ENCODE data around the gene LOXHD1. TPM values are rescaled to one million over a fixed set of nuclear protein-coding genes. Genes with fewer than 3 reads are reported as not detected.

LOXHD1 gene
- total RNA-seq, 1 experiment from 2014 or later, result 25.5 TPM

GRCh38 chr18:46466234-46467160, 190.5 kb downstream of the LOXHD1 start:
- intact Hi-C loops (cut with micrococcal nuclease; ENCODE audit: unreplicated experiment), result no loop called here
- ChIA-PET CTCF (interaction anchor here (1.5 kb wide), 1 partner anchor 185 kb away, joined by 4 read pairs; no protein-coding TSS in a partner anchor), POLR2A (ENCODE audit: low non-redundant PET) (no interaction called here)
- no TSS peak for BruUV-seq (replicated peaks)
- H3K4me1 ChIP-seq (ENCODE audit: insufficient read depth, low read length, poor library complexity, severe bottlenecking), result peaks cover 23% of the 10 kb centered on the region
- H3K27me3 ChIP-seq (replicated peaks; ENCODE audit: insufficient read depth, low read depth, low read length, poor library complexity), result no peaks in the 10 kb centered on the region
- peak; percentile 36 for DNase-seq (ENCODE audit: low spot score)
- no peak overlapping the region for H3K4me3 ChIP-seq (ENCODE audit: low read depth, low read length, poor library complexity, severe bottlenecking)
- H3K36me3 ChIP-seq (ENCODE audit: insufficient read depth, low read length, poor library complexity, severe bottlenecking), result no peaks in the 10 kb centered on the region
- no peak overlapping the region for H3K27ac ChIP-seq (ENCODE audit: low read depth, low read length, poor library complexity, severe bottlenecking)
- no peaks in the 10 kb centered on the region for H3K9me3 ChIP-seq (ENCODE audit: low read depth, low read length, poor library complexity, severe bottlenecking)
- TF ChIP-seq EZH2 (IDR thresholded peaks at IDR 0.05; ENCODE audit: borderline replicate concordance, low read depth, low read length, poor library complexity, severe bottlenecking) (no peak), CTCF (conservative IDR thresholded peaks at IDR 0.05; ENCODE audit: low read depth, low read length) (no peak)

- no peaks in the 10 kb centered on the region for H3K36me3 ChIP-seq (ENCODE audit: insufficient read depth, low read length, poor library complexity, severe bottlenecking)
- TF ChIP-seq EZH2 (IDR thresholded peaks at IDR 0.05; ENCODE audit: borderline replicate concordance, low read depth, low read length, poor library complexity, severe bottlenecking) (no peak), CTCF (conservative IDR thresholded peaks at IDR 0.05; ENCODE audit: low read depth, low read length) (peak; percentile 36)
- H3K27me3 ChIP-seq (replicated peaks; ENCODE audit: insufficient read depth, low read depth, low read length, poor library complexity), result no peaks in the 10 kb centered on the region
- no TSS peak for BruUV-seq (replicated peaks)
- ChIA-PET CTCF (interaction anchor here (1.5 kb wide), 1 partner anchor 184 kb away, joined by 4 read pairs; no protein-coding TSS in a partner anchor), POLR2A (ENCODE audit: low non-redundant PET) (no interaction called here)
- no peak overlapping the region for H3K4me3 ChIP-seq (ENCODE audit: low read depth, low read length, poor library complexity, severe bottlenecking)
- intact Hi-C loops (cut with micrococcal nuclease; ENCODE audit: unreplicated experiment), result no loop called here
- peaks cover 23% of the 10 kb centered on the region for H3K4me1 ChIP-seq (ENCODE audit: insufficient read depth, low read length, poor library complexity, severe bottlenecking)
- DNase-seq (ENCODE audit: low spot score), result no peak
- H3K9me3 ChIP-seq (ENCODE audit: low read depth, low read length, poor library complexity, severe bottlenecking), result no peaks in the 10 kb centered on the region
- no peak overlapping the region for H3K27ac ChIP-seq (ENCODE audit: low read depth, low read length, poor library complexity, severe bottlenecking)
Measured at GRCh38 chr18:46464926-46465655, 191.9 kb downstream of the LOXHD1 start.

GRCh38 chr18:46462523-46462922, 194.5 kb downstream of the LOXHD1 start:
- ChIA-PET CTCF (interaction anchor here (1.2 kb wide), 1 partner anchor 196 kb away, joined by 4 read pairs; no protein-coding TSS in a partner anchor), POLR2A (ENCODE audit: low non-redundant PET) (interaction anchor here (0.7 kb wide), 1 partner anchor 134 kb away, joined by 7 read pairs; no protein-coding TSS in a partner anchor)
- DNase-seq (ENCODE audit: low spot score), result no peak
- H3K36me3 ChIP-seq (ENCODE audit: insufficient read depth, low read length, poor library complexity, severe bottlenecking), result no peaks in the 10 kb centered on the region
- no peaks in the 10 kb centered on the region for H3K9me3 ChIP-seq (ENCODE audit: low read depth, low read length, poor library complexity, severe bottlenecking)
- TF ChIP-seq CTCF (conservative IDR thresholded peaks at IDR 0.05; ENCODE audit: low read depth, low read length), result no peak
- intact Hi-C loops (cut with micrococcal nuclease; ENCODE audit: unreplicated experiment), result no loop called here
- BruUV-seq (replicated peaks), result no TSS peak
- no peaks in the 10 kb centered on the region for H3K27me3 ChIP-seq (replicated peaks; ENCODE audit: insufficient read depth, low read depth, low read length, poor library complexity)
- no peak overlapping the region for H3K4me3 ChIP-seq (ENCODE audit: low read depth, low read length, poor library complexity, severe bottlenecking)
- H3K4me1 ChIP-seq (ENCODE audit: insufficient read depth, low read length, poor library complexity, severe bottlenecking), result peaks cover 10% of the 10 kb centered on the region
- no peak overlapping the region for H3K27ac ChIP-seq (ENCODE audit: low read depth, low read length, poor library complexity, severe bottlenecking)
